ENCODE data around the gene AMTN.

Gene AMTN

GRCh38 chr4:70564033-70564432 is 45.7 kb downstream of the AMTN start:
- DNase-seq: no peak

- DNase-seq: no peak
Observed at GRCh38 chr4:70570796-70571195, 52.4 kb downstream of the AMTN start.

GRCh38 chr4:70571772-70572171 is 53.4 kb downstream of the AMTN start:
- DNase-seq: no peak

GRCh38 chr4:70575964-70576363 is 57.6 kb downstream of the AMTN start:
- DNase-seq: no peak

GRCh38 chr4:70577220-70577927 is 59.0 kb downstream of the AMTN start:
- DNase-seq: no peak

GRCh38 chr4:70581980-70582379 is 63.6 kb downstream of the AMTN start:
- no peak for DNase-seq

All from hematopoietic multipotent progenitor cell treated with erythropoietin and hydrocortisone succinate and interleukin-3 and kit ligand, for 8 days (in vitro differentiated cells).